HG03342 (cell line): ENCODE results near the gene TFE3.

Source experiments
- ATAC-seq: cut with Tn5 transposase; IDR thresholded peaks from one replicate; pipeline ENCODE4 v1.9.1; 2021; ENCODE audit warnings: mild to moderate bottlenecking, moderate library complexity; ENCODE audit not compliant: unreplicated experiment

TFE3 gene

DNA sequence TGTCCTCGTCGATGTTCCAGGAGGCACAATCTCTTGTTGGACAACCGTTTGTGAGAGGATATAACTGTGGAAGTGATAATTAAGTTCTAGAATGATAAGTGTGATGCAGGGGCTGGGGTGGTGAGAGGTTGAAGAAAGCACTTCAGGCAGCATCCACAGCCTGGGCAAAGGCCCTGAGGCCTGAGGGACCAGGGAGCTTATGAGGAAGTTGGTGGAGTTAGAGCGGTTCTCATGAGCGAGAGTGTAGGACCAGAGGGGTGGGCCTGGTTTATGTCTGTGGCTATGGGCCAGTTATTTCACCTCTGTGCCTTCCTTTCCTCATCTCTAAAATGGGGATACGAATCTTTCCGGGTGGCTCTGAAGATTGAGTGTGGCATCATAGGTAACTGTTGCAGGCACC lies 18.3 kb upstream of the TFE3 start:
- no peak for ATAC-seq

DNA sequence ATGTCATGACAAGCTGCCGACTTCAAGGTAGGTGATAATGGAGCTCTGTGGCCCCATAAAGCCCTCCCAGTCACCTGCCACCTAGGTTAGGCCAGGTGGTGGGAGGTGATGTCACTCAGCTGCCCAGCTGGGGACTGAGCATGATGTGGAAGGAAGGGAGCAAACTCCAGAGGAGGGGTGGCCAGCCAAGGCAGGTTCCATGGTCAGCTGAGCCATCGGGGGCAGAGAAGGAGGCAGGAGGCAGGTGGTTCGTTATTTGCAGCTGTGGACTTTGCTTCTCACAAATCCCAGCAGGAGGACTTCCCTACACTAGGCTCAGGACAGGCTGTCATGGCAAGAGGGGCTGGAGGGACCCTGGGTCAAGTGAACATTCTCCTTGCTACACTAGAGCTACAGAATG lies 17.8 kb upstream of the TFE3 start:
- no peak for ATAC-seq

DNA sequence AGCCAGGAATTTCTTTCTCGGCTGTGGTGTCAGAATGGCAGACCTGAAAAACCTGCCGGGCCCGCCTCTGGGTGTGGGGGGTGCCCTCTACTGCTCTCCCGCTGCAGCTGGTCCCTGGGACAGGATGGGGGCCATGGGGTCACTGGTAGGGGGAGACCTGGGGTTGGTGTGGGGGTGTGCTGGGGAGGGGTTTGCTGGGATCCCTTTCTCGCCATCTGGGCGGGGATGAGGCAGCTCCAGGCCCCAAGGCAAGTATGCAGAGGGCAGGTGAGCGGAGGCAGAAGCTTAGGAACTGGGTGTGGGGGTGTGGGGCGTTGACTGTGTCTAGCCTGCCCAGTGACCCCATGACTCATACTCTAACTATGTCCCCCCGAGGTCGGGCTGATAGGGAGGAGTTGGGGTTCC lies 16.5 kb upstream of the TFE3 start:
- no peak for ATAC-seq

DNA sequence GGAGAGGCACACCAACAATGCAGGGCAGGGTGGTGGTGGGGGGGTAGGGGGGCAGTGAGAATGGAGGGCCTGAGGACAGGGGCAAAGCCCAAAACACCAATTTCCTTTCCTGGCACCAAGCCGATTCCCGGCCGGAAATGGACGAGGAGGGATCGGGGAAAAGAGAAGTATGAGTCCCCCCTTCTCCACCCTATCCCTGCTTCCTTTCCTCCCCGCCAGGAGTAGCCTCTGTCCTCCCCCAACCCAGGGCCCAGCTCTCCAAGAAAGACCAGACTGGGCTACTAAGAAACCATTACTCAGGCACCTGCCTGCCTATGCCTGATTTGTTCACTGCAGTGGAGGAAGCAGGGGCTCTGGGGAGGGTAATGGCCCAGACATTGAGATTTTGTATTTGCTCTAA lies 16.0 kb upstream of the TFE3 start:
- no peak for ATAC-seq

DNA sequence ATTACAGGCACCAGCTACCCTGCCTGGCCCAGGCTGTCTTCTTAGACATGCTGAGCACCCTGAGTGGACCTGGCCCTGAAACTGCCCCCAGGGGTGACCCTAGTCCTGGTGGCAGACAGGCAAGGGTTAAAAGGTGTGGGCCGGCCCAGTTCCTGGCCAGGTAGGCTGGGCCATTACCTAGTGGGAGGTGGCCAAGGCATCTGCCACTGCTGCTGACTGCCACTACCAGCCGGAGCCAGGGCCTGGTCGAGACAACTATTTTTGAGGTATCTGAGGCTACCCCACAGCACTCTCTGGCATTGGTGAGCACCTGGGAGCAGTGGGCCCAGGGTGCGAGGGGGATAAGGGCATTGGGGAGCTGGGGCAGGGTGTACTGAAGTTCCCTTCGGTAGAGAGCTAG lies 15.6 kb upstream of the TFE3 start, which contains the start of gene CCDC120:
Gene CCDC120 (plus strand): TSS at position 206 of the 400 bp plus-strand sequence. CDS start 3,043 bp downstream, outside the sequence.
- ATAC-seq: no peak

DNA sequence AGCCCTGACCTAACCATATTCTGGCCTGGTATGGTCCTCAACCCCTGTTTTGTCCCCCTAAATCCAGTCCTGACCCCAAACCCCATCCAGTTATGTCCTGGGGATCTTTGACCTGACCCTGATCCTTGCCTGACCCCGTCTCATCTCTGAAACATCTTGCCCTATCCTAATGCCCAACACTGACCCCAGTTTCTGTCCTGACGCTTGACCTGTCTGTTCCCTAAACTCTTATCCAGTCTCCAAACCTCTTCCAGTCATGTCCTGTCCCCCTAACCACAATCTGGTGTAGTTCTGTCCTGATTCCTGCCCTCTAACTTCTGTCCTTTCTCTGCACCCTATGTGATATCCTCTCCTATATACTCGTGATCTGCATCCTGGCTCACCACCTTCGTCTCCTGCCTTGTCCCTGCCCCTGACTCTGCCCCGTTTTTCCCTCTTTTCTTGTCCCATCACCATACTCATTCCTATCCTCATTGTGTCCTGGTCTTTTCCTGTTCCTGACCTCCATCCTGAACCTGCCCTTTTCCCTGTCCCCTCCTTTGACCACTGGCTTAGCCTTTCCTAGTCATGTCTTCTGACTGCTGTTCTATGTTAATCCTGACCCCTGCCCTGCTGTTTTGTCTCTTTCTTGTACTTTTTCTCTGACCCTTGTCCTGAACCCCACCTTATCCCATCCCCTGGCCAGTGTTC lies 11.1 kb upstream of the TFE3 start:
- ATAC-seq: no peak

DNA sequence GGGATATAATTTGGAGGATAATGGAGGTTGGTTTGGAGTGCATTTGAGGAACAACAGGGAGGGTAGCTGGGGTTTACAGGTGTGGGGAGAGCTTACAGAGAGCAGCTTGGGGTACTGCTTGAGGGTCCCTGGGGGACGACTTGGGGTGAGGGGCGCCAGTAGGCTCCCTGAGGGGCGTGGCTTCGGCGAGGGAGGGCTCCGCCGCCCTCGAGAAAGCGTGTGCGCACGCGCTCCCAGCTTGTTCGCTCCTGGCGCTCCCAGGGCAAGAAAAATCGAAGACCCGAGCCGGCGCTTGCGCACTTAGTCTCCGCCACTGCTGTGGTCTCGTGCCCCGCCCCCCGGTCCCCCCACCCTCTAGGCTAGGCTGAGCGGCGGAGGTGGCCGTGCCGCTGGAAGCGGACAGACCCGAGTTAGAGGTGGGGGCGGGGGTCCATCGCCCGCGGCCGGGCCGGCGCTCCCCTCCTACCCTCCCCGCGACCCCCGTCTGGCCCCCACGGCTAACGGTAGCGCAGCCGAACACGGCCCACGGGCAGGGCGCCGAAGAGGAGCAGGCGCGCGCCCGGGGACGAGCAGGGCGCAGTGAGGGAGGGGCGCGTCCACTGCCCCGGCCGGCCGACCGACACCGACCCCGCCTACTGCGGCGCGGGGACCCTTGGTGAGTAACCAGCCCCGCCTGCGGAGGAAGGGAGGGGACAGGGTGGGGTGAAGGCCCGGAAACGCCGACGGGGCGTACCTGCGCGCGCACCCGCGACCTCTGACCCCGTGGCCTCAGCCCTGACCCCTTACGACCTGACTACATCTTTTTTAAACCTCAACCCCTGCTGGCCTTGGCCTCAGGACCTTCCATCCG lies 10.3 kb upstream of the TFE3 start:
- ATAC-seq: no peak

DNA sequence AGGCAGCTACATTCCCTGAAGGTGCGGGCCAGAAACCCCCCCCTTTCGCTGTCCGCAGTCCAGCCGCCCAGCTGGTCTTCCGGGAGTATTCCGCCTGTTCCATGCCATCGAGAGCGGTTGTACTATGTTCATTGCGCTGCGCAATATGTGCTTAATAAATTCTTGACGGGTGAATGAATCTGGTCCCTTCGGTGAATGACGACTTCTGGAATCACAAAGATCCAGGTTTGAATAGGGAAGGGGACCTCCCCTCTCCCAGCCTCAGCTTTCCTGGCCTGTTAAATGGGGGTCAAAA lies 777 bp upstream of the TFE3 start:
- no peak for ATAC-seq

DNA sequence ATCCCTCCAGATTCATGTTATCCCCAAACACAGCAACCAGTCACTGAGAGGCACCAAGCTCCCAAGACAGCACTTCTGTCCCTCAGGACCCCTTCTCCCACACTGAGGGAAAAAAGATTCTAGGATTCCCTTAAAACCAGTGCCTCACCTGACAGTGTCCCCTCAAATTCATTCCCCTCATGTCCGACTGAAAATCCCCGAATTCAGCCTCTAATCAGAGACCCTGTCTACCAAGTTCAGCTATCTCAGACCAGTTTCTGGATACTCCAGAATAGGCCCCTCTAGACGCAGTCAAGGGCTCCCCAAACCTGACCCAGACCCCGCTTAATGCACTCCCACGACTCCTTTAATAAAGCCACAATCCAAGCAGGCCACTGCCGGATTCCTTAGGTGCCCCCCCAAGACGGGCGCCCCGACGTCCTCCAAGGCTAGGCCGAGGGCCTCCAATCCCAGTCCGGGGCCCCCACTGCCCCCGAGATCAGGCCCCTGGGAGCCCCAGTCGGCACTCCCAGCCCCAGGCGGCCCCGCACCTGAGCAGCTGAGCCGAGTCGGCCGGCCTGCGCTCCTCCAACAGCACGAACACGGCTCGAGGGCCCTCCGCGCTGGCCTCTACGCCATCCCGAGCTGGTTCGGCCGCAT lies 457 bp downstream of the TFE3 start:
- ATAC-seq: no peak

DNA sequence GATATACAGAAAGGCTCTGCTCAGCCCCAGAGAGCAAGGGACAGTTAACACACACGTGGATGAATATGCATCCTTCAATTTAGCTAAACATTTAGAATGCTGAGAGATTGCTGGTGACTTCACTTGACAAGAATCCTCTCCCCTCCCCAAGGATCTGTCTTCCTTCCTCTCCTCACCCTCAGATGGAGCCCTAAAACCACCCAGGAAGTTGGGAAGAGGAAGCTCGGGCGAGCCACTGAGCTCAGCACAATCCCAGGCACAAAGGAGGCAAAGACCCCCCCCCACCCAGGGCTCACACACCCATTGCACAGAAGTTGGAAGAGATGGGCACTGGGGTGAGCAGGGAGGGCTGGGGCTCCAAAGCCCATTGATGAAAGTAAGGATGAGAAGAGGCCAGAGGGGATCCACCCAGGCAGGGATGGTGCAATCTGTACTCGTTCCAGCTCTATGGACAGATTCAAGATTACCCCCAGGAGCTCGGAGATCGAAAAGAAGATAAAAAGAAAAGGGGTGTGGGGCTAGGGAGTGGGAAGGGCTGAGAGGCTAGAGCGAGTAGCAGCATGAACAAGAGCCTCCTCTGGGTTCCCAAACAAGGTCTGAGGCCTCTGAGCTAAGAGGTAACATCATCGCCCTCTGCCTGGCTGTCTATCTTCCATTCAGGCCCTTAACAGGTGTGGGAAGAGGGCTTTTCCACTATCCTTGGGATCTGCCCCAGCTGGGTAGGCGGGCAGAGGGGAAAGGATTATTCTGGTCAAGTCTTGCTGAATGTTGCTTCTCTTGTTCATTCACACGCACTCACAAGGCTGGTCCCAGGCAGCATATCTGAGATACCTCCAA lies 1.2 kb downstream of the TFE3 start:
- ATAC-seq: no peak

DNA sequence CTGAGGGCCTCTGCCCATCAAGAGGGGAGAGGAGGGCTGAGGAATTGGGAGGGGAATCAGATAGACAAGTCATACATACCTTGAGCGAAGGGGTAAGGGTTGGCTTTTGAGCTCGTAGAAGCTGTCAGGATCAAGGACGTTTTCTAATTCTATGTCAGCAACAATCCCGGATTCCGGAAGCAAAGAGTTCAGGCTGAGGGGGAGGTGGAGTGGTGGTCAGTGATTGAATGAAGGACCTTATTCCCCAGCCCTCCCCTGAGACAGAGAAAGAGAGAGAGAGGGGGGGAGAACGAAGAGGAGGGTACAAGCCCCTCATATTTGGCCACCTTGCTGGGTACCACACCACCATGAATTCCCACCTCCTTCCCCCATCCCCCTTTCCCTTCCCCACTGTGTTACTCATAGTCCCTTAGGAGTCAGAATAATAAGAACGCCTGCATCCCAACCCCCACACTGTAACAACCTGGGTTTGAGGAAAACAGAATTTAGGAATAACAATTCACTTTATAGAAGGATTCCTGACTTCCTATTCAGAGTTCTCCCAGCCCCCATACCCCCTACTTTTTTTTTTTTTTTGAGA lies 2.7 kb downstream of the TFE3 start:
- ATAC-seq: no peak

DNA sequence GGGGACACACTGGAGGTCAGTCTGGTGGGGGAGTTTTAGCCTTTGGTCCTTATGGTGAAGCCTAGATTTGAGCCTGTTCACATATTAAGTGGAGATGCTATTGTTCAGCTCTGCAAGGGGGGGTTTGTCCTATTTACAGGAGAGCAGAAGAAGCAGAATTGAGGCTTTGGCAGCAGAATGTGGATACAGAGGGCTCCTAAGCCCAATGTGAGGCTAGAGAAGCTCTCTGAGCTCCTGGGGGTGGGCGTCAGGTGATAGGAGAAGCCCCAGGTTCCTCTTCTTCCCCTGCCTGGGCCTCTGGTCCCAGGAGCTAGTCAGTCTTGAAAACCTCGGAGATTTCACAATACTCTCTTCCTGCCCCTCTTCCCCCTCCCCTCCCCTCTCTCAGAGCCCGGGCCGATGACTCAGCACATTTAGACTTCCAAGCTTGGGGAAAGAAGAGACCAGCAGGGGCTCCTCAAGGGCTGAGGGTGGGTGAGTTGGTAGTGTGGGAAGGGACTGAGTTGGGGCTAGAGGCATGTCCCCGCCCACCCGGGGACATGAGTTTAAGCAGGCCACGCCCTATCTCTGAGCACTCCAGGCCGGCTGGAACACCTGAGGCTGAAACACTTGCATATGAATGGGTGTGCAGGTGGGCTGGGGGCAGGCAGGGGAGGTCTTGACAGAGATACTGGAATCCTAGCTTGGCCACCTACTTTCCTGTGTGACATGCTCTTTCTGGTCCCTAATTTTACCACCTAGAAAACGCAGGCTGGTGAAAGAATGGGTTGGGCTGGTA lies 3.4 kb downstream of the TFE3 start:
- no peak for ATAC-seq

DNA sequence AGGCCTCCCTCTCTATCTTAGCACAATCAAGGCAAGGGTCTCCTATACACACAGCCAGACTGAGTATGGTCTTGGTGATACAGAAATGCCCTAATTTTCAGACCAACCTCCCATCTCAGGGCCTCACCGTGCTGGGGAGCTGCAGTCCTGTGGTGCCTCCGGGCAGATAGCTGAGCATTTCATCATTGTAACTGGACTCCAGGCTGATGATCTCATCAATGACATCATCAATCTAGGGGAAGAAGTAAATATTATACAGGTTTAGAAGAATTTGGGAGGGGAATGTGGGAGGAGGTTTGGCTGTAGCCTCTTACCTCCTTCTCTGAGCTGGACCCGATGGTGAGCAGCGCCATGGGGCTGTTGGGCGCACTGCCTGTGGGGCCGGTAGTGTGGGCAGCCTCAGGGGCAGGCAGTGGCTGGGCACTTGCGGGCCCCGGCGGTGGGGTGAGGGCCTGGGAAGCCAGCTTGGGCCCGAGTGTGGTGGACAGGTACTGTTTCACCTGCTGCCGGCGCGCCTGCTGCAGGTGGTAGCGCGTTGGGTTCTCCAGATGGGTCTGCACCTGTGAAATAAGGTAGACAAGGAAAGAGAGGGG lies 5.2 kb downstream of the TFE3 start:
- no peak for ATAC-seq

DNA sequence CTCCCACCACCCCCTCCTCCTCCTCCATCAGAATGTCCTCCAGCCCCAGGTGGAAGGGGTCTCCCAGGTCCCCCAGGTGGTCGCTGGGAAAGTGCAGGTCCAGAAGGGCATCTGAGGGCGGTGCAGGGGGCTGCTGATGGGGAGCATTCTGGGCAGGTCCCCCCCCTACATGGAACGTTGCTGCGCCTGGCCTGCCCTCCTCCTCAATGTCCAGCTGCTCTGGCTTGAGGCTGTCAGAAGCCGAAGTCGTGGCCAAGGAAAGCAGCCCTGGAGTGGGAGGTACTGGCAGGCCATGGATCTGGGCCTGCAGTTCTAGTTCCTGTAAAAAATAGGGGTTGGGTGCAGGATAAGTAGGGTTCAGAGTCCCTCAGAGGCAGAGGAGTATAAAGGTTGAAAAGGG lies 12.9 kb downstream of the TFE3 start:
- ATAC-seq: no peak

DNA sequence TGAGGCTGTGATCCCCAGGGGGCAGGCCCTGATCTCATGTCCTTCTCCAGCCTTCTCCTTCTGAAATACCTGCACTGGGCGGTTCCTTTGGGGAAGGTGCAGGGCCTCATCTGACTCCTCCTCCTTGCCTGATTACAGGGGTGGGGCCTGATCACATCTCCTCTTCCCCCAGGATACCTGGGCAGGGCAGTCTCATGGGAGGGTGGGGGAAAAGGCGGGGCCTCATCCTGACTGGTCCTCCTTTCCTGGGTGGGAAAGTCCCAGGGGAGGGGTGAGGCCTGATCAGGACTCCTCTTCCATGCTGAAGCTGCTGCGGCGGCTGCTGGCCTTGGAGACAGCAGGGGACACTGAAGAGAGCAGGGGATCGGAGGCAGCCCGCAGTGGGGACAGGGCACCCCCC lies 13.3 kb downstream of the TFE3 start:
- no peak for ATAC-seq

DNA sequence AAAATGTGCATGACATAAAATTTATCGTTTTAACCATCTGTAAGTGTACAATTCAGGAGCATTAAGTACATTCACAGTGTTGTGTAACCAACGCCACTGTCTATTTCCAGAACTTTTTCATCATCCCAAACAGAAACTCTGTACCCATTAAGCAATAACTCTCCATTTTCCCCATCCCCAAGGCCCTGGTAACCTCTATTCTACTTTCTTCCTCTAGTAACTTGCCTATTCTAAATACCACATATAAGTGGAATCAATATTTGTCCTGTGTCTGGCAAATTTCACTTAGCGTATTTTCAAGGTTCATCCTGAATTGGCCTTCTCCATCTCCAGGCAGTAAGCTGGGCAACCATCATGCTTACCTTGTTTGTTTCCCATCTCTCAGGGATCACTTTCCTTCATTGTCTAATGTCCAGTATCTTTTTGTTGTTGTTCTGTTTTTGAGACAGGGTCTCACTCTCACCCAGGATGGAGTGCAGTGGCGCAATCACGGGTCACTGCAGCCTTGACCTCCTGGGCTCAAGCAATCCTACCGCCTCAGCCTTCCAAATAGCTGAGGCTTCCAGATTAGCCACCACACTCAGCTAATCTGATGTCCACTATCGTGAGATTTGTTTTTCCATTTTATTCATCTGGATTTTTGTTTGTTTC lies 23.4 kb downstream of the TFE3 start:
- no peak for ATAC-seq

DNA sequence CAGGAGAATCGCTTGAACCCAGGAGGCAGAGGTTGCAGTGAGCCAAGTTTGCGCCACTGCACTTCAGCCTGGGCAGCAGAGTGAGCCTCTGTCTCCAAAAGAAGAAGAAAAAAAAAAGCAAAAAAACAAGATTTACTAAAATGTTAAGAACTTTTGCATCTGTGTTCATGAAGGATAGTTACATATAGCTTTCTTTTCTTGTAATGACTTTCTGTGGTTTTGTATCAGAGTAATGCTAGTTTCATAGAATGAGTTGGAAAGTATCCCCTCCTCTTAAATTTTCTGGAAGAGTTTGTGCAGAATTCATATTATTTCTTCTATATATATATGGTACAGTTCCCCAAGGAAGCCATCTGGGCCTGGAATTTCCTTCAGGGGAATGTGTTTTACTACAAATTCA lies 24.1 kb downstream of the TFE3 start:
- no peak for ATAC-seq

DNA sequence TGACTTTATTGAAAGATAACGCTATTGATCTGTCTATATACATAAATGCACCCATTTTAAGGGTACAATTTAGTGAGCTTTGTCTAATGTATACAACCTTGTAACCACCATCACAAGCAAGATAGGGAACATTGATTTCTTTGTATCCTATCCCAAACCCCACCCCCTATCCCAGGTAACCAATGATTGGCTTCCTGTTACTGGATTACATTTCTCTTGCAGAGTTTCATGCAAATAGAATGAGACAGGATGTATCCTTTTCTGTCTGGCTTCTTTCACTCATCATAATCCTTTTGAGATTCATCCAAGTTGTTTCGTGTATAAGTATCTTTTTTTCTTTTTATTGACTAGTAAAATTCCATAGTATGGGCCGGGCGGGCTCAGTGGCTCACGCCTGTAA lies 39.5 kb downstream of the TFE3 start:
- ATAC-seq: no peak
